ENCODE data around the gene USP40. TPM values are rescaled to one million over a fixed set of nuclear protein-coding genes. Genes with fewer than 3 reads are reported as not detected.

USP40 gene
- total and polyA plus RNA-seq, 4 donors = 16.7 to 80.4 (median 35.7) TPM

- ATAC-seq (ENCODE audit: insufficient read depth, low FRiP score) = no peak
- Histone ChIP-seq H3K9ac (ENCODE audit: insufficient read depth in 1 of 2, low read length in 2 of 2) (no peak overlapping the region), H3K27me3 (ENCODE audit: control insufficient read depth in 3 of 3, insufficient read depth in 3 of 3, low read length in 2 of 3) (no peaks in the 10 kb centered on the region), H3K36me3 (ENCODE audit: control insufficient read depth in 4 of 4, insufficient read depth in 4 of 4, low read length in 4 of 4) (no peaks in the 10 kb centered on the region), H3K4me1 (ENCODE audit: control insufficient read depth in 5 of 5, insufficient read depth in 5 of 5, low read length in 5 of 5) (no peaks in the 10 kb centered on the region), H3K4me3 (no peak overlapping the region), H3K9me3 (ENCODE audit: control insufficient read depth in 4 of 4, insufficient read depth in 3 of 4, low read length in 3 of 4) (peaks cover 0 to 2% (median 1%) of the 10 kb centered on the region in 4 donors), H3K27ac (ENCODE audit: low read depth in 1 of 2, low read length in 1 of 2) (no peak overlapping the region)
- no peak for TF ChIP-seq CTCF (IDR thresholded peaks at IDR 0.05; ENCODE audit: control extremely low read depth, extremely low read depth)
- DNase-seq = no peak
- WGBS, 2 donors = 88 to 96% methylated on average over 1 of the region's 1 CpG
These were observed 39.1 kb upstream of the USP40 start for GRCh38 chr2:233605680-233606079.

- H3K27me3 ChIP-seq (ENCODE audit: control insufficient read depth in 3 of 3, insufficient read depth in 3 of 3, low read length in 2 of 3) = no peaks in the 10 kb centered on the region
- no peak overlapping the region for H3K4me3 ChIP-seq
- 93 to 96% methylated on average over 3 of the region's 3 CpGs for WGBS, 2 donors
- TF ChIP-seq CTCF (IDR thresholded peaks at IDR 0.05; ENCODE audit: control extremely low read depth, extremely low read depth) = no peak
- H3K9ac ChIP-seq (ENCODE audit: insufficient read depth in 1 of 2, low read length in 2 of 2) = no peak overlapping the region
- no peak overlapping the region for H3K27ac ChIP-seq (ENCODE audit: low read depth in 1 of 2, low read length in 1 of 2)
- no peak for ATAC-seq (ENCODE audit: insufficient read depth, low FRiP score)
- H3K4me1 ChIP-seq (ENCODE audit: control insufficient read depth in 5 of 5, insufficient read depth in 5 of 5, low read length in 5 of 5) = no peaks in the 10 kb centered on the region
- H3K9me3 ChIP-seq (ENCODE audit: control insufficient read depth in 4 of 4, insufficient read depth in 3 of 4, low read length in 3 of 4) = peaks cover 0 to 2% (median 0%) of the 10 kb centered on the region in 4 donors
- no peaks in the 10 kb centered on the region for H3K36me3 ChIP-seq (ENCODE audit: control insufficient read depth in 4 of 4, insufficient read depth in 4 of 4, low read length in 4 of 4)
- DNase-seq = no peak
These were observed 38.2 kb upstream of the USP40 start for GRCh38 chr2:233604826-233605225.

DNA sequence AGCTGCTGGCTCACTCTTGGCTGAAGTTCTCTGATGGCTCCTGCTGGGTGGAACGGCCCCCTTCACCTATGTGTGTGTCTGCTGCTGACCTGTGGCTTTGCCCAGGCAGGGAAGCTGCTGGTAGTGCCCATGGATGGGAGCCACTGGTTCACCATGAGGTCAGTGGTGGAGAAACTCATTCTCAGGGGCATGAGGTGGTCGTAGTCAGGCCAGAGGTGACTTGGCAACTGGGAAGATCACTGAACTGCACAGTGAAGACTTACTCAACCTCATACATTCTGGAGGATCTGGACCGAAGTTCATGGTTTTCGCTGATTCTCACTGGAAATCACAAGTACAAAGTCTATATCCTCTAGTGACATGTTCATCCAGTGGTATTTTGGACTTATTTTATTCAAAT lies 36.9 kb upstream of the USP40 start:
- peaks cover 0 to 2% (median 0%) of the 10 kb centered on the region in 4 donors for H3K9me3 ChIP-seq (ENCODE audit: control insufficient read depth in 4 of 4, insufficient read depth in 3 of 4, low read length in 3 of 4)
- TF ChIP-seq CTCF (IDR thresholded peaks at IDR 0.05; ENCODE audit: control extremely low read depth, extremely low read depth) = no peak
- DNase-seq = no peak
- peaks cover 0 to 3% (median 0%) of the 10 kb centered on the region in 5 donors for H3K4me1 ChIP-seq (ENCODE audit: control insufficient read depth in 5 of 5, insufficient read depth in 5 of 5, low read length in 5 of 5)
- no peaks in the 10 kb centered on the region for H3K36me3 ChIP-seq (ENCODE audit: control insufficient read depth in 4 of 4, insufficient read depth in 4 of 4, low read length in 4 of 4)
- no peak overlapping the region for H3K4me3 ChIP-seq
- H3K27me3 ChIP-seq (ENCODE audit: control insufficient read depth in 3 of 3, insufficient read depth in 3 of 3, low read length in 2 of 3) = no peaks in the 10 kb centered on the region
- H3K27ac ChIP-seq (ENCODE audit: low read depth in 1 of 2, low read length in 1 of 2) = no peak overlapping the region
- no peak for ATAC-seq (ENCODE audit: insufficient read depth, low FRiP score)
- WGBS, 2 donors = 82 to 89% methylated on average over 4 of the region's 4 CpGs
- no peak overlapping the region for H3K9ac ChIP-seq (ENCODE audit: insufficient read depth in 1 of 2, low read length in 2 of 2)

GRCh38 chr2:233602076-233602475 lies 35.5 kb upstream of the USP40 start:
- no peak overlapping the region for H3K27ac ChIP-seq (ENCODE audit: low read depth in 1 of 2, low read length in 1 of 2)
- H3K36me3 ChIP-seq (ENCODE audit: control insufficient read depth in 4 of 4, insufficient read depth in 4 of 4, low read length in 4 of 4) = no peaks in the 10 kb centered on the region
- whole genome bisulfite sequencing, 2 donors = 91% methylated on average over 1 of the region's 1 CpG
- H3K4me3 ChIP-seq = no peak overlapping the region
- no peak overlapping the region for H3K9ac ChIP-seq (ENCODE audit: insufficient read depth in 1 of 2, low read length in 2 of 2)
- no peaks in the 10 kb centered on the region for H3K27me3 ChIP-seq (ENCODE audit: control insufficient read depth in 3 of 3, insufficient read depth in 3 of 3, low read length in 2 of 3)
- peaks cover 0 to 3% (median 0%) of the 10 kb centered on the region in 5 donors for H3K4me1 ChIP-seq (ENCODE audit: control insufficient read depth in 5 of 5, insufficient read depth in 5 of 5, low read length in 5 of 5)
- TF ChIP-seq CTCF (IDR thresholded peaks at IDR 0.05; ENCODE audit: control extremely low read depth, extremely low read depth) = no peak
- ATAC-seq (ENCODE audit: insufficient read depth, low FRiP score) (no peak), DNase-seq (no peak)
- peaks cover 0 to 2% (median 0%) of the 10 kb centered on the region in 4 donors for H3K9me3 ChIP-seq (ENCODE audit: control insufficient read depth in 4 of 4, insufficient read depth in 3 of 4, low read length in 3 of 4)

Measured in lung (tissue), 12 donors.